ENCODE results near the gene ACSBG1. TPM values are rescaled to one million over a fixed set of nuclear protein-coding genes. Genes with fewer than 3 reads are reported as not detected.

ACSBG1 gene
- total RNA-seq, 1 donor from 2014 or later, result under 0.01 TPM

DNA sequence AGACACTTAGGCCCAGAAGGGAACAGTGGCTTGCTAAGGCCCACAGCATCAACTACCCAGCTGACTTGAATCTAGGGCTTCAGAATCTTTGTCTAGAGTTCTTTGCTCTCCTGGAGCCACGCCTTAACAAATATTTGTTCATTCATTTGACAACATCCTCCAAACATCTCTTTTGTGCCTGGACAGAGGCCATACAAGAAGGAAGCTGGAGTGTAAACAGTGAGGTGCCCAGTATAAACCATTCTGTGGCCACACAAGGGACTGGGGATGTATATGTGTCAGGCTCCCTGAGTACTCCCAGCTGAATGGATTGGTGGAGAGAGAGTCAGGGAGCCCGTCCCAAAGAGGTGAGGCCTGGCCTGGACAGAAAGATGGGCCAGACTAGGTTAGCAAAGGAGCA lies 106.5 kb downstream of the ACSBG1 start:
- H3K4me3 ChIP-seq (ENCODE audit: low read length in 3 of 3), result no peak overlapping the region

DNA sequence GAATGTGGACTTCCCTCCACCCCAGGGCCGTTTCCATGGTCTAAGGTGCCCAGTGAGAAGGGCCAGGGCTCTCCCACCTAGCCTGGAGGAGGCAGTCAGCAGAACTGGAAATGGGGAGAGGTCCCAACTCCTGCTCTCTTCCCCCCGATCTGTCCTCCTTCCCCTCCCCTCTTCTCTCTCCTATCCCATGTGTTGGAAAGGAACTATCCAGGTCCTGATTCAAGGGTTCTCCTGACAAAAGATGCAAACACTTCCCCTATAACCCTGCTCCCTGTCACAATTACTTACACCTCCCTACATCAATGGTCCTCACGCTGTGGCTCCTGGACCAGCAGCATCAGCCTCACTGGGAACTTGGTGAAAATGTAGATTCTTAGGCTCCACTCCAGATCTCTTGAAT lies 109.1 kb downstream of the ACSBG1 start:
- Histone ChIP-seq H3K4me3 (ENCODE audit: low read length in 3 of 3) (no peak overlapping the region), H3K27ac (ENCODE audit: low read depth, low read length) (no peak overlapping the region), H3K27me3 (ENCODE audit: control insufficient read depth in 3 of 3, insufficient read depth in 3 of 3, low read length in 3 of 3) (no peaks in the 10 kb centered on the region), H3K36me3 (ENCODE audit: control insufficient read depth in 3 of 3, insufficient read depth in 3 of 3, low read length in 3 of 3) (no peaks in the 10 kb centered on the region), H3K9me3 (ENCODE audit: control insufficient read depth in 3 of 3, low read length in 3 of 3) (no peaks in the 10 kb centered on the region), H3K9ac (ENCODE audit: low read depth in 1 of 3, low read length in 3 of 3) (no peak overlapping the region), H3K4me1 (ENCODE audit: control insufficient read depth in 3 of 3, insufficient read depth in 3 of 3, low read length in 3 of 3) (peaks cover 16 to 20% (median 16%) of the 10 kb centered on the region in 3 donors)

More for the DNA sequence above, 106.5 kb downstream of the ACSBG1 start:
- H3K27ac ChIP-seq (ENCODE audit: low read depth, low read length), result no peak overlapping the region
- H3K9me3 ChIP-seq (ENCODE audit: control insufficient read depth in 3 of 3, low read length in 3 of 3), result no peaks in the 10 kb centered on the region
- H3K36me3 ChIP-seq (ENCODE audit: control insufficient read depth in 3 of 3, insufficient read depth in 3 of 3, low read length in 3 of 3), result no peaks in the 10 kb centered on the region
- peaks cover 20 to 28% (median 22%) of the 10 kb centered on the region in 3 donors for H3K4me1 ChIP-seq (ENCODE audit: control insufficient read depth in 3 of 3, insufficient read depth in 3 of 3, low read length in 3 of 3)
- H3K27me3 ChIP-seq (ENCODE audit: control insufficient read depth in 3 of 3, insufficient read depth in 3 of 3, low read length in 3 of 3), result no peaks in the 10 kb centered on the region
- H3K9ac ChIP-seq (ENCODE audit: low read depth in 1 of 3, low read length in 3 of 3), result no peak overlapping the region

DNA sequence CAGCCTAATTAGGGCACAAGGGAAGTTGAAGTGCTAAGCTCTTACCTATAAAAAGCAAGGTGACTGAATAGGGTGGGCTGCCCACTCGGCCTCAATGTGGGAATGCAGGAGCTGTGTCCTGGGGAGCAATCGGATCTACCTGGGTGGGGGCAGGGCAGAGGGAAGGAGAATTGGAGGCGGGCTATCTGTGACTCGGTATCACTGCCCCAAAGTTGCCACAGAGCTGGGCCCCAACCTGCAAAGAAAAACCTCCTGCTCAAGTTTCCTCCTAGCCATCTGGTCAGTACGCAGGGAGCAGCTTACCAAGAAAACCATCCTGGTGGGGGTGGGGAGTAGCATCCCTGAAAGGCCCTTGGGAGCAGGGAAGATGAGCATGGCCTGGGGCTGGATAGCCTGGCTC lies 113.8 kb downstream of the ACSBG1 start:
- H3K4me3 ChIP-seq (ENCODE audit: low read length in 3 of 3), result no peak overlapping the region
- no peaks in the 10 kb centered on the region for H3K9me3 ChIP-seq (ENCODE audit: control insufficient read depth in 3 of 3, low read length in 3 of 3)
- H3K27ac ChIP-seq (ENCODE audit: low read depth, low read length), result no peak overlapping the region
- no peaks in the 10 kb centered on the region for H3K27me3 ChIP-seq (ENCODE audit: control insufficient read depth in 3 of 3, insufficient read depth in 3 of 3, low read length in 3 of 3)
- H3K36me3 ChIP-seq (ENCODE audit: control insufficient read depth in 3 of 3, insufficient read depth in 3 of 3, low read length in 3 of 3), result no peaks in the 10 kb centered on the region
- H3K4me1 ChIP-seq (ENCODE audit: control insufficient read depth in 3 of 3, insufficient read depth in 3 of 3, low read length in 3 of 3), result peaks cover 0 to 5% (median 0%) of the 10 kb centered on the region in 3 donors
- H3K9ac ChIP-seq (ENCODE audit: low read depth in 1 of 3, low read length in 3 of 3), result no peak overlapping the region

Other genes starting within 250 kb of the ACSBG1 start
- gene TBC1D2B, start 156.9 kb downstream of the ACSBG1 start, total RNA-seq, result 30.3 TPM
- not detected for gene SH2D7, start 142.0 kb downstream of the ACSBG1 start, total RNA-seq
- 6.3 TPM for gene CIB2, start 103.1 kb downstream of the ACSBG1 start, total RNA-seq
- 25.1 TPM for gene IDH3A, start 85.2 kb downstream of the ACSBG1 start, total RNA-seq
- 22.4 TPM for gene DNAJA4, start 30.0 kb upstream of the ACSBG1 start, total RNA-seq
- gene SKIC8, start 65.0 kb upstream of the ACSBG1 start, total RNA-seq, result 56.9 TPM
- 8.9 TPM for gene CRABP1, start 105.8 kb upstream of the ACSBG1 start, total RNA-seq
- gene IREB2, start 203.7 kb upstream of the ACSBG1 start, total RNA-seq, result 35.0 TPM

Measured in skeletal muscle tissue (tissue), 4 donors.